H9 (cell line): ENCODE data around the gene ST6GALNAC3. TPM values are rescaled to one million over a fixed set of nuclear protein-coding genes. Genes with fewer than 3 reads are reported as not detected.

ENCODE experiments used
- DNase-seq: peaks from one replicate; pipeline ENCODE4 v3.0.0-alpha.2; 2017
- H2AFZ ChIP-seq: one replicate; pipeline ENCODE4 v1.6.1; 2013; ENCODE audit warnings: mild to moderate bottlenecking, low read length, control low read depth, moderate library complexity
- H2AK5ac ChIP-seq: 2 replicates; pipeline ENCODE4 v1.6.1; 2013; ENCODE audit warnings: low read length, control low read depth, mixed read lengths; ENCODE audit not compliant: insufficient read length
- H2BK120ac ChIP-seq: one replicate; pipeline ENCODE4 v1.6.1; 2013; ENCODE audit warnings: low read depth, mild to moderate bottlenecking, low read length, control low read depth, inconsistent platforms; ENCODE audit not compliant: poor library complexity, severe bottlenecking
- H2BK12ac ChIP-seq: 2 replicates; pipeline ENCODE4 v1.6.1; 2013; ENCODE audit warnings: low read length, control low read depth, mixed read lengths, low read depth; ENCODE audit not compliant: insufficient read length
- H2BK15ac ChIP-seq: 2 replicates; pipeline ENCODE4 v1.6.1; 2013; ENCODE audit warnings: low read depth, low read length, control low read depth
- H2BK20ac ChIP-seq: one replicate; pipeline ENCODE4 v1.6.1; 2013; ENCODE audit warnings: low read depth, mild to moderate bottlenecking, low read length, control low read depth, inconsistent platforms; ENCODE audit not compliant: poor library complexity, severe bottlenecking
- H2BK5ac ChIP-seq: 2 replicates; pipeline ENCODE4 v1.6.1; 2013; ENCODE audit warnings: low read length, control low read depth, mixed read lengths; ENCODE audit not compliant: insufficient read length
- H3K14ac ChIP-seq: 2 replicates; pipeline ENCODE4 v1.6.1; 2013; ENCODE audit warnings: low read length, control low read depth; ENCODE audit not compliant: insufficient read depth
- H3K18ac ChIP-seq: 2 replicates; pipeline ENCODE4 v1.6.1; 2013; ENCODE audit warnings: low read depth, mild to moderate bottlenecking, mixed read lengths, low read length, control low read depth; ENCODE audit not compliant: insufficient read length
- H3K23ac ChIP-seq: 2 replicates; pipeline ENCODE4 v1.6.1; 2013; ENCODE audit warnings: low read length, control low read depth, mixed read lengths, low read depth; ENCODE audit not compliant: insufficient read length
- H3K23me2 ChIP-seq: 2 replicates; pipeline ENCODE4 v1.6.1; 2013; ENCODE audit warnings: low read depth, mild to moderate bottlenecking, mixed read lengths, low read length, control low read depth; ENCODE audit not compliant: insufficient read length, poor library complexity, severe bottlenecking
- H3K27ac ChIP-seq: 2 replicates; pipeline ENCODE4 v1.5.1; 2013; ENCODE audit warnings: low read length, control low read depth, mixed read lengths, low read depth; ENCODE audit not compliant: insufficient read length
- H3K27me3 ChIP-seq: 2 replicates; pipeline ENCODE4 v1.6.1; 2013; ENCODE audit warnings: low read length, control low read depth, inconsistent platforms; ENCODE audit not compliant: insufficient read depth
- H3K4ac ChIP-seq: 2 replicates; pipeline ENCODE4 v1.6.1; 2013; ENCODE audit warnings: low read depth, mild to moderate bottlenecking, control low read depth, inconsistent platforms, low read length, moderate library complexity
- H3K4me1 ChIP-seq: 2 replicates; pipeline ENCODE4 v1.6.1; 2013; ENCODE audit warnings: low read length, control low read depth, inconsistent platforms; ENCODE audit not compliant: insufficient read depth
- H3K4me2 ChIP-seq: 2 replicates; pipeline ENCODE4 v1.6.1; 2013; ENCODE audit warnings: low read length, control low read depth, mixed read lengths; ENCODE audit not compliant: insufficient read length, insufficient read depth
- H3K56ac ChIP-seq: 2 replicates; pipeline ENCODE4 v1.6.1; 2013; ENCODE audit warnings: low read depth, mild to moderate bottlenecking, mixed read lengths, low read length, control low read depth; ENCODE audit not compliant: insufficient read length
- H3K79me1 ChIP-seq: 2 replicates; pipeline ENCODE4 v1.6.1; 2013; ENCODE audit warnings: low read depth, mild to moderate bottlenecking, moderate library complexity, low read length, control low read depth, inconsistent platforms; ENCODE audit not compliant: insufficient read depth, poor library complexity, severe bottlenecking
- H3K79me2 ChIP-seq: 2 replicates; pipeline ENCODE4 v1.6.1; 2013; ENCODE audit warnings: low read length, control low read depth, inconsistent platforms; ENCODE audit not compliant: insufficient read depth
- H3K9ac ChIP-seq: 2 replicates; pipeline ENCODE4 v1.6.1; 2013; ENCODE audit warnings: low read length, control low read depth, mixed read lengths; ENCODE audit not compliant: insufficient read length; ENCODE audit errors: extremely low read depth
- H3K9me3 ChIP-seq: one replicate; pipeline ENCODE4 v1.6.1; 2013; ENCODE audit warnings: low read depth, low read length, inconsistent platforms; ENCODE audit not compliant: control insufficient read depth
- H3T11ph ChIP-seq: one replicate; pipeline ENCODE4 v1.6.1; 2013; ENCODE audit warnings: mild to moderate bottlenecking, low read length, control low read depth, inconsistent platforms
- H4K20me1 ChIP-seq: one replicate; pipeline ENCODE4 v1.6.1; 2013; ENCODE audit not compliant: control insufficient read depth, insufficient read length, insufficient read depth
- H4K5ac ChIP-seq: 2 replicates; pipeline ENCODE4 v1.6.1; 2013; ENCODE audit warnings: low read depth, mild to moderate bottlenecking, mixed read lengths, low read length, control low read depth; ENCODE audit not compliant: insufficient read length
- H4K8ac ChIP-seq: replicated peaks from 2 replicates; pipeline ENCODE4 v1.6.1; 2013; ENCODE audit warnings: low read length, control low read depth, mixed read lengths, low read depth; ENCODE audit not compliant: insufficient read length
- H4K91ac ChIP-seq: 2 replicates; pipeline ENCODE4 v1.6.1; 2013; ENCODE audit warnings: low read depth, mild to moderate bottlenecking, moderate library complexity, mixed read lengths, low read length, control low read depth; ENCODE audit not compliant: insufficient read length
- H3K27ac Mint-ChIP-seq, 3 experiments: 2 replicates in 2 of 3; 3 replicates in 1 of 3; pipeline ENCODE4 v1.8.0; 2020 to 2021; ENCODE audit warnings: mixed read lengths in 3 of 3, mild to moderate bottlenecking in 1 of 3, moderate library complexity in 1 of 3
- H3K27me3 Mint-ChIP-seq: 2 replicates; pipeline ENCODE4 v1.8.0; 2021; ENCODE audit warnings: low read depth, mild to moderate bottlenecking, moderate library complexity, mixed read lengths
- H3K36me3 Mint-ChIP-seq, 3 experiments: 2 replicates in 2 of 3; 3 replicates in 1 of 3; pipeline ENCODE4 v1.8.0; 2020 to 2021; ENCODE audit warnings: low read depth in 3 of 3, mixed read lengths in 3 of 3; ENCODE audit not compliant: insufficient read depth in 1 of 3
- H3K4me1 Mint-ChIP-seq, 2 experiments: 2 replicates each; pipeline ENCODE4 v1.8.0; 2020; ENCODE audit warnings: mixed read lengths in 2 of 2
- H3K4me3 Mint-ChIP-seq, 2 experiments: 2 replicates in 1 of 2; 3 replicates in 1 of 2; pipeline ENCODE4 v1.8.0; 2020 to 2021; ENCODE audit warnings: mild to moderate bottlenecking in 2 of 2, mixed read lengths in 2 of 2, moderate library complexity in 1 of 2
- H3K9me3 Mint-ChIP-seq, 2 experiments: 2 replicates in 1 of 2; 3 replicates in 1 of 2; pipeline ENCODE4 v1.8.0; 2020; ENCODE audit warnings: mild to moderate bottlenecking in 2 of 2, mixed read lengths in 2 of 2, moderate library complexity in 1 of 2
- CTCF ChIP-seq: fragments of 200-600 bp; sonication (generic); conservative IDR thresholded peaks from 3 replicates; pipeline ENCODE4 v1.8.0; 2021; ENCODE audit warnings: antibody characterized with exemption, mild to moderate bottlenecking
- WGBS: extraction: QIAGEN DNeasy Blood & Tissue Kit; methylation state at CpG from one replicate; pipeline ENCODE4 v1.1.7; 2013; ENCODE audit warnings: missing lambda C conversion rate, low lambda C conversion rate, mixed read lengths; ENCODE audit not compliant: insufficient read length; ENCODE audit errors: extremely low coverage; 5-methylcytosine and 5-hydroxymethylcytosine counted together
- total RNA-seq: library from RNA; stranded (reverse); gene quantifications from 2 replicates; pipeline ENCODE4 v1.2.1, GENCODE V29; 2021

Gene ST6GALNAC3
- total RNA-seq, 1 experiment from 2014 or later = 11.2 TPM

GRCh38 chr1:76137746-76138145, 63.2 kb downstream of the ST6GALNAC3 start:
- Histone ChIP-seq H3K79me1 (no peaks in the 10 kb centered on the region), H3K9me3 (no peaks in the 10 kb centered on the region), H4K20me1 (no peaks in the 10 kb centered on the region), H3K18ac (no peak overlapping the region), H3K23ac (no peak overlapping the region), H2BK120ac (no peak overlapping the region), H2BK5ac (no peak overlapping the region), H2BK12ac (no peak overlapping the region), H2BK20ac (no peak overlapping the region), H3K27me3 (no peaks in the 10 kb centered on the region), H3K4ac (no peak overlapping the region), H3K4me2 (no peak overlapping the region), H2AFZ (no peak overlapping the region), H4K5ac (no peak overlapping the region), H4K8ac (no peak overlapping the region), H2BK15ac (no peak overlapping the region), H4K91ac (no peak overlapping the region), H3K14ac (no peak overlapping the region), H3T11ph (no peak overlapping the region), H3K79me2 (no peaks in the 10 kb centered on the region), H3K56ac (no peak overlapping the region), H3K23me2 (no peaks in the 10 kb centered on the region), H3K27ac (no peak overlapping the region), H3K9ac (no peak overlapping the region), H2AK5ac (no peak overlapping the region), H3K4me1 (peaks cover 7% of the 10 kb centered on the region; the same call in 1 of the 2 replicates)
- no peak overlapping the region for H3K27ac Mint-ChIP-seq
- DNase-seq = no peak
- WGBS = no CpG with 5 or more reads among the region's 3 CpGs
- no peak overlapping the region for H3K4me3 Mint-ChIP-seq
- H3K27me3 Mint-ChIP-seq = no peaks in the 10 kb centered on the region
- H3K36me3 Mint-ChIP-seq = no peaks in the 10 kb centered on the region
- H3K9me3 Mint-ChIP-seq = no peaks in the 10 kb centered on the region
- TF ChIP-seq CTCF = no peak
- H3K4me1 Mint-ChIP-seq = peaks cover 23 to 25% of the 10 kb centered on the region in 2 experiments
